ENCODE measurements around the gene TRPM3. TPM values are rescaled to one million over a fixed set of nuclear protein-coding genes. Genes with fewer than 3 reads are reported as not detected.

TRPM3 gene
- polyA plus RNA-seq, 3 donors from 2014 or later = not detected

GRCh38 chr9:70798018-70798417, 323.4 kb downstream of the TRPM3 start:
- Mint-ChIP-seq H3K36me3 (no peaks in the 10 kb centered on the region), H3K4me1 (no peaks in the 10 kb centered on the region), H3K27me3 (ENCODE audit: low read depth in 3 of 3) (peaks cover 0 to 6% (median 3%) of the 10 kb centered on the region in 3 donors), H3K27ac (no peak overlapping the region), H3K4me3 (no peak overlapping the region), H3K9me3 (peaks cover 0 to 1% (median 0%) of the 10 kb centered on the region in 6 donors)
- no peak for DNase-seq

GRCh38 chr9:70795841-70796240, 325.6 kb downstream of the TRPM3 start:
- Mint-ChIP-seq H3K27ac (no peak overlapping the region), H3K4me3 (no peak overlapping the region)

GRCh38 chr9:70792796-70793195, 328.6 kb downstream of the TRPM3 start:
- Mint-ChIP-seq H3K36me3 (no peaks in the 10 kb centered on the region), H3K4me1 (no peaks in the 10 kb centered on the region), H3K27ac (no peak overlapping the region), H3K4me3 (no peak overlapping the region), H3K9me3 (peaks cover 0 to 1% (median 0%) of the 10 kb centered on the region in 6 donors), H3K27me3 (ENCODE audit: low read depth in 3 of 3) (peaks cover 0 to 7% (median 0%) of the 10 kb centered on the region in 3 donors)
- no peak for DNase-seq

More at GRCh38 chr9:70795841-70796240, 325.6 kb downstream of the TRPM3 start:
- H3K9me3 Mint-ChIP-seq = peaks cover 0 to 1% (median 0%) of the 10 kb centered on the region in 6 donors
- no peak for DNase-seq
- H3K27me3 Mint-ChIP-seq (ENCODE audit: low read depth in 3 of 3) = peaks cover 0 to 9% (median 3%) of the 10 kb centered on the region in 3 donors
- H3K4me1 Mint-ChIP-seq = no peaks in the 10 kb centered on the region
- H3K36me3 Mint-ChIP-seq = no peaks in the 10 kb centered on the region

GRCh38 chr9:70791936-70792335, 329.5 kb downstream of the TRPM3 start:
- DNase-seq = no peak
- no peak overlapping the region for H3K4me3 Mint-ChIP-seq
- H3K36me3 Mint-ChIP-seq = no peaks in the 10 kb centered on the region
- H3K27ac Mint-ChIP-seq = no peak overlapping the region
- no peaks in the 10 kb centered on the region for H3K4me1 Mint-ChIP-seq
- peaks cover 0 to 7% (median 0%) of the 10 kb centered on the region in 3 donors for H3K27me3 Mint-ChIP-seq (ENCODE audit: low read depth in 3 of 3)
- H3K9me3 Mint-ChIP-seq = peaks cover 0 to 1% (median 0%) of the 10 kb centered on the region in 6 donors

- peaks cover 0 to 2% (median 0%) of the 10 kb centered on the region in 6 donors for H3K9me3 Mint-ChIP-seq
- H3K36me3 Mint-ChIP-seq = no peaks in the 10 kb centered on the region
- no peak overlapping the region for H3K27ac Mint-ChIP-seq
- no peak for DNase-seq
- peaks cover 0 to 4% (median 1%) of the 10 kb centered on the region in 3 donors for H3K27me3 Mint-ChIP-seq (ENCODE audit: low read depth in 3 of 3)
- H3K4me3 Mint-ChIP-seq = no peak overlapping the region
- no peaks in the 10 kb centered on the region for H3K4me1 Mint-ChIP-seq
Observed at GRCh38 chr9:70789086-70789485, 332.3 kb downstream of the TRPM3 start.

GRCh38 chr9:70784456-70784855, 337.0 kb downstream of the TRPM3 start:
- Mint-ChIP-seq H3K27ac (no peak overlapping the region), H3K27me3 (ENCODE audit: low read depth in 3 of 3) (peaks cover 0 to 4% (median 3%) of the 10 kb centered on the region in 3 donors), H3K4me3 (no peak overlapping the region), H3K36me3 (no peaks in the 10 kb centered on the region), H3K9me3 (peaks cover 0 to 2% (median 0%) of the 10 kb centered on the region in 6 donors), H3K4me1 (no peaks in the 10 kb centered on the region)
- DNase-seq = no peak

- no peak for DNase-seq
- H3K27me3 Mint-ChIP-seq (ENCODE audit: low read depth in 3 of 3) = peaks cover 0 to 4% (median 4%) of the 10 kb centered on the region in 3 donors
- H3K4me3 Mint-ChIP-seq = no peak overlapping the region
- peaks cover 0 to 3% (median 0%) of the 10 kb centered on the region in 6 donors for H3K9me3 Mint-ChIP-seq
- H3K27ac Mint-ChIP-seq = no peak overlapping the region
- H3K36me3 Mint-ChIP-seq = no peaks in the 10 kb centered on the region
- no peaks in the 10 kb centered on the region for H3K4me1 Mint-ChIP-seq
Observed at GRCh38 chr9:70778568-70778967, 342.9 kb downstream of the TRPM3 start.

- no peak overlapping the region for H3K27ac Mint-ChIP-seq
- no peak for DNase-seq
- no peaks in the 10 kb centered on the region for H3K4me1 Mint-ChIP-seq
- H3K36me3 Mint-ChIP-seq = no peaks in the 10 kb centered on the region
- H3K27me3 Mint-ChIP-seq (ENCODE audit: low read depth in 3 of 3) = peaks cover 0 to 2% (median 0%) of the 10 kb centered on the region in 3 donors
- H3K4me3 Mint-ChIP-seq = no peak overlapping the region
- peaks cover 0 to 3% (median 0%) of the 10 kb centered on the region in 6 donors for H3K9me3 Mint-ChIP-seq
Observed at GRCh38 chr9:70773579-70773978, 347.8 kb downstream of the TRPM3 start.

GRCh38 chr9:70772601-70773000, 348.8 kb downstream of the TRPM3 start:
- no peaks in the 10 kb centered on the region for H3K4me1 Mint-ChIP-seq

GRCh38 chr9:70765946-70766345, 355.5 kb downstream of the TRPM3 start:
- no peak for DNase-seq
- no peaks in the 10 kb centered on the region for H3K27me3 Mint-ChIP-seq (ENCODE audit: low read depth in 3 of 3)
- no peak overlapping the region for H3K27ac Mint-ChIP-seq
- no peaks in the 10 kb centered on the region for H3K4me1 Mint-ChIP-seq
- no peak overlapping the region for H3K4me3 Mint-ChIP-seq
- no peaks in the 10 kb centered on the region for H3K36me3 Mint-ChIP-seq
- H3K9me3 Mint-ChIP-seq = no peaks in the 10 kb centered on the region

More at GRCh38 chr9:70772601-70773000, 348.8 kb downstream of the TRPM3 start:
- Mint-ChIP-seq H3K27me3 (ENCODE audit: low read depth in 3 of 3) (peaks cover 0 to 2% (median 0%) of the 10 kb centered on the region in 3 donors), H3K4me3 (no peak overlapping the region), H3K9me3 (peaks cover 0 to 3% (median 0%) of the 10 kb centered on the region in 6 donors), H3K36me3 (no peaks in the 10 kb centered on the region), H3K27ac (no peak overlapping the region)
- no peak for DNase-seq

GRCh38 chr9:70761139-70761670, 360.2 kb downstream of the TRPM3 start:
- Mint-ChIP-seq H3K36me3 (no peaks in the 10 kb centered on the region), H3K9me3 (no peaks in the 10 kb centered on the region), H3K27me3 (ENCODE audit: low read depth in 3 of 3) (peaks cover 0 to 2% (median 0%) of the 10 kb centered on the region in 3 donors), H3K27ac (no peak overlapping the region), H3K4me3 (no peak overlapping the region), H3K4me1 (no peaks in the 10 kb centered on the region)
- DNase-seq = no peak

- no peaks in the 10 kb centered on the region for H3K9me3 Mint-ChIP-seq
- H3K27me3 Mint-ChIP-seq (ENCODE audit: low read depth in 3 of 3) = peaks cover 0 to 2% (median 0%) of the 10 kb centered on the region in 3 donors
- H3K4me1 Mint-ChIP-seq = no peaks in the 10 kb centered on the region
- H3K36me3 Mint-ChIP-seq = no peaks in the 10 kb centered on the region
- no peak for DNase-seq
- H3K4me3 Mint-ChIP-seq = no peak overlapping the region
- H3K27ac Mint-ChIP-seq = no peak overlapping the region
Observed at GRCh38 chr9:70760228-70760627, 361.2 kb downstream of the TRPM3 start.

GRCh38 chr9:70753311-70753710, 368.1 kb downstream of the TRPM3 start:
- Mint-ChIP-seq H3K27ac (no peak overlapping the region), H3K4me3 (no peak overlapping the region), H3K27me3 (ENCODE audit: low read depth in 3 of 3) (peaks cover 2 to 9% (median 3%) of the 10 kb centered on the region in 3 donors), H3K36me3 (no peaks in the 10 kb centered on the region), H3K4me1 (no peaks in the 10 kb centered on the region), H3K9me3 (peaks cover 0 to 3% (median 0%) of the 10 kb centered on the region in 6 donors)
- no peak for DNase-seq

GRCh38 chr9:70749066-70749465, 372.4 kb downstream of the TRPM3 start:
- H3K36me3 Mint-ChIP-seq = no peaks in the 10 kb centered on the region
- peaks cover 0 to 8% (median 0%) of the 10 kb centered on the region in 6 donors for H3K9me3 Mint-ChIP-seq
- H3K27ac Mint-ChIP-seq = no peak overlapping the region
- peaks cover 2 to 5% (median 3%) of the 10 kb centered on the region in 3 donors for H3K27me3 Mint-ChIP-seq (ENCODE audit: low read depth in 3 of 3)
- DNase-seq = no peak
- H3K4me1 Mint-ChIP-seq = no peaks in the 10 kb centered on the region
- no peak overlapping the region for H3K4me3 Mint-ChIP-seq

GRCh38 chr9:70747261-70747718, 374.1 kb downstream of the TRPM3 start:
- no peak for DNase-seq
- Mint-ChIP-seq H3K27me3 (ENCODE audit: low read depth in 3 of 3) (peaks cover 0 to 2% (median 2%) of the 10 kb centered on the region in 3 donors), H3K4me1 (no peaks in the 10 kb centered on the region), H3K36me3 (no peaks in the 10 kb centered on the region), H3K27ac (no peak overlapping the region), H3K4me3 (no peak overlapping the region), H3K9me3 (peaks cover 0 to 5% (median 0%) of the 10 kb centered on the region in 6 donors)

All from immature natural killer cell (primary cell).